ENCODE measurements around the gene GK. TPM values are rescaled to one million over a fixed set of nuclear protein-coding genes. Genes with fewer than 3 reads are reported as not detected.

GK gene
- total and polyA plus RNA-seq, 2 of the 8 experiments (the other 6 are each of a cell fraction or from before 2014, with no cell fraction given) = 2.9 to 11.2 TPM

DNA sequence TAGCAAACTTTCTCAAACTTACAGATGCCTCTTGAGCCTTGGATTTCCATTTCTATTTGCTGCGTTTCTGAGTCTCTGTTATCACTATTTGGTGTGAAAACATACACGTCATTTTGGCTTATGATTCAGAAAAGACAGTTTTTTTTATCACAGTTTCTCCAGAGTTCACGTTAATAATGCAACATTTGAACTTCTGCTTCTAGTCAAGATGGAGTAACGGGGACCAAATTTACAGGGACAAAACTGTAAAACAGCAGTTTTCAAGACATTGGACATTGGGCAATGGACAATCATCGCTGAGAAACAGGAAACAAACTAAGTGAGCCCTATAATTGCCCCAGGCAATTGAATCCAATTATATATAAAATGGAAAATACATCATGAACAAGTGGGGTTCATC is 39.5 kb upstream of the GK start (continued):
- TF ChIP-seq CTCF (IDR thresholded peaks at IDR 0.05; ENCODE audit: control extremely low read depth in 1 of 3, insufficient read depth in 1 of 3, low read depth in 1 of 3, low read length in 3 of 3) (no peak), TAF1 (IDR thresholded peaks at IDR 0.05; ENCODE audit: low read depth, low read length) (no peak)
- TF ChIP-seq, protein P1, sequence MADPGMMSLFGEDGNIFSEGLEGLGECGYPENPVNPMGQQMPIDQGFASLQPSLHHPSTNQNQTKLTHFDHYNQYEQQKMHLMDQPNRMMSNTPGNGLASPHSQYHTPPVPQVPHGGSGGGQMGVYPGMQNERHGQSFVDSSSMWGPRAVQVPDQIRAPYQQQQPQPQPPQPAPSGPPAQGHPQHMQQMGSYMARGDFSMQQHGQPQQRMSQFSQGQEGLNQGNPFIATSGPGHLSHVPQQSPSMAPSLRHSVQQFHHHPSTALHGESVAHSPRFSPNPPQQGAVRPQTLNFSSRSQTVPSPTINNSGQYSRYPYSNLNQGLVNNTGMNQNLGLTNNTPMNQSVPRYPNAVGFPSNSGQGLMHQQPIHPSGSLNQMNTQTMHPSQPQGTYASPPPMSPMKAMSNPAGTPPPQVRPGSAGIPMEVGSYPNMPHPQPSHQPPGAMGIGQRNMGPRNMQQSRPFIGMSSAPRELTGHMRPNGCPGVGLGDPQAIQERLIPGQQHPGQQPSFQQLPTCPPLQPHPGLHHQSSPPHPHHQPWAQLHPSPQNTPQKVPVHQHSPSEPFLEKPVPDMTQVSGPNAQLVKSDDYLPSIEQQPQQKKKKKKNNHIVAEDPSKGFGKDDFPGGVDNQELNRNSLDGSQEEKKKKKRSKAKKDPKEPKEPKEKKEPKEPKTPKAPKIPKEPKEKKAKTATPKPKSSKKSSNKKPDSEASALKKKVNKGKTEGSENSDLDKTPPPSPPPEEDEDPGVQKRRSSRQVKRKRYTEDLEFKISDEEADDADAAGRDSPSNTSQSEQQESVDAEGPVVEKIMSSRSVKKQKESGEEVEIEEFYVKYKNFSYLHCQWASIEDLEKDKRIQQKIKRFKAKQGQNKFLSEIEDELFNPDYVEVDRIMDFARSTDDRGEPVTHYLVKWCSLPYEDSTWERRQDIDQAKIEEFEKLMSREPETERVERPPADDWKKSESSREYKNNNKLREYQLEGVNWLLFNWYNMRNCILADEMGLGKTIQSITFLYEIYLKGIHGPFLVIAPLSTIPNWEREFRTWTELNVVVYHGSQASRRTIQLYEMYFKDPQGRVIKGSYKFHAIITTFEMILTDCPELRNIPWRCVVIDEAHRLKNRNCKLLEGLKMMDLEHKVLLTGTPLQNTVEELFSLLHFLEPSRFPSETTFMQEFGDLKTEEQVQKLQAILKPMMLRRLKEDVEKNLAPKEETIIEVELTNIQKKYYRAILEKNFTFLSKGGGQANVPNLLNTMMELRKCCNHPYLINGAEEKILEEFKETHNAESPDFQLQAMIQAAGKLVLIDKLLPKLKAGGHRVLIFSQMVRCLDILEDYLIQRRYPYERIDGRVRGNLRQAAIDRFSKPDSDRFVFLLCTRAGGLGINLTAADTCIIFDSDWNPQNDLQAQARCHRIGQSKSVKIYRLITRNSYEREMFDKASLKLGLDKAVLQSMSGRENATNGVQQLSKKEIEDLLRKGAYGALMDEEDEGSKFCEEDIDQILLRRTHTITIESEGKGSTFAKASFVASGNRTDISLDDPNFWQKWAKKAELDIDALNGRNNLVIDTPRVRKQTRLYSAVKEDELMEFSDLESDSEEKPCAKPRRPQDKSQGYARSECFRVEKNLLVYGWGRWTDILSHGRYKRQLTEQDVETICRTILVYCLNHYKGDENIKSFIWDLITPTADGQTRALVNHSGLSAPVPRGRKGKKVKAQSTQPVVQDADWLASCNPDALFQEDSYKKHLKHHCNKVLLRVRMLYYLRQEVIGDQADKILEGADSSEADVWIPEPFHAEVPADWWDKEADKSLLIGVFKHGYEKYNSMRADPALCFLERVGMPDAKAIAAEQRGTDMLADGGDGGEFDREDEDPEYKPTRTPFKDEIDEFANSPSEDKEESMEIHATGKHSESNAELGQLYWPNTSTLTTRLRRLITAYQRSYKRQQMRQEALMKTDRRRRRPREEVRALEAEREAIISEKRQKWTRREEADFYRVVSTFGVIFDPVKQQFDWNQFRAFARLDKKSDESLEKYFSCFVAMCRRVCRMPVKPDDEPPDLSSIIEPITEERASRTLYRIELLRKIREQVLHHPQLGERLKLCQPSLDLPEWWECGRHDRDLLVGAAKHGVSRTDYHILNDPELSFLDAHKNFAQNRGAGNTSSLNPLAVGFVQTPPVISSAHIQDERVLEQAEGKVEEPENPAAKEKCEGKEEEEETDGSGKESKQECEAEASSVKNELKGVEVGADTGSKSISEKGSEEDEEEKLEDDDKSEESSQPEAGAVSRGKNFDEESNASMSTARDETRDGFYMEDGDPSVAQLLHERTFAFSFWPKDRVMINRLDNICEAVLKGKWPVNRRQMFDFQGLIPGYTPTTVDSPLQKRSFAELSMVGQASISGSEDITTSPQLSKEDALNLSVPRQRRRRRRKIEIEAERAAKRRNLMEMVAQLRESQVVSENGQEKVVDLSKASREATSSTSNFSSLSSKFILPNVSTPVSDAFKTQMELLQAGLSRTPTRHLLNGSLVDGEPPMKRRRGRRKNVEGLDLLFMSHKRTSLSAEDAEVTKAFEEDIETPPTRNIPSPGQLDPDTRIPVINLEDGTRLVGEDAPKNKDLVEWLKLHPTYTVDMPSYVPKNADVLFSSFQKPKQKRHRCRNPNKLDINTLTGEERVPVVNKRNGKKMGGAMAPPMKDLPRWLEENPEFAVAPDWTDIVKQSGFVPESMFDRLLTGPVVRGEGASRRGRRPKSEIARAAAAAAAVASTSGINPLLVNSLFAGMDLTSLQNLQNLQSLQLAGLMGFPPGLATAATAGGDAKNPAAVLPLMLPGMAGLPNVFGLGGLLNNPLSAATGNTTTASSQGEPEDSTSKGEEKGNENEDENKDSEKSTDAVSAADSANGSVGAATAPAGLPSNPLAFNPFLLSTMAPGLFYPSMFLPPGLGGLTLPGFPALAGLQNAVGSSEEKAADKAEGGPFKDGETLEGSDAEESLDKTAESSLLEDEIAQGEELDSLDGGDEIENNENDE (IDR thresholded peaks at IDR 0.05; ENCODE audit: insufficient replicate concordance, low read length) = no peak

Data from H1 (cell line).